Peyer's patch (tissue), 4 donors: ENCODE data around the gene KCNIP4. TPM values are rescaled to one million over a fixed set of nuclear protein-coding genes. Genes with fewer than 3 reads are reported as not detected.

ENCODE experiments used
- DNase-seq, 3 donors: peaks; one replicate each; pipeline ENCODE4 v3.0.0-alpha.2; 2017 to 2019
- H3K27ac ChIP-seq, 4 donors: fragments of 200-600 bp; sonication (generic); one replicate each; pipeline ENCODE4 v1.5.1; 2016 to 2019
- H3K27me3 ChIP-seq, 2 donors: fragments of 200-600 bp; sonication (generic); one replicate each; pipeline ENCODE4 v1.5.1; 2019
- H3K36me3 ChIP-seq, 3 donors: fragments of 200-600 bp; sonication (generic); one replicate each; pipeline ENCODE4 v1.5.1; 2016 to 2019
- H3K4me1 ChIP-seq, 4 donors: fragments of 200-600 bp; sonication (generic); one replicate each; pipeline ENCODE4 v1.5.1; 2016 to 2019
- H3K4me3 ChIP-seq, 4 donors: fragments of 200-600 bp; sonication (generic); 1 replicate in 3 of 4; 2 replicates in 1 of 4; pipeline ENCODE4 v1.5.1; 2016 to 2019; ENCODE audit warnings: mild to moderate bottlenecking in 1 of 4
- H3K9me3 ChIP-seq, 4 donors: fragments of 200-600 bp; sonication (generic); one replicate each; pipeline ENCODE4 v1.5.1; 2016 to 2019; ENCODE audit warnings: mild to moderate bottlenecking in 1 of 4
- POLR2A ChIP-seq, 2 donors: fragments of 450-650 bp; IDR thresholded peaks; one replicate each; pipeline ENCODE4 v1.5.1; 2017; ENCODE audit warnings: antibody characterized with exemption in 2 of 2, mild to moderate bottlenecking in 2 of 2, moderate library complexity in 2 of 2
- total RNA-seq, 4 donors: library from RNA; depleted of rRNA; stranded (reverse); fragments of >200 nt; gene quantifications; one replicate each; pipeline ENCODE4 v1.1.0, GENCODE V29; 2016
- TF ChIP-seq, protein P1 (sequence below), 6 experiments: fragments of 450-650 bp in 4 of 6; fragments of 200-600 bp in 2 of 6; sonication (generic) in 1 of 6; IDR thresholded peaks; one replicate each; pipeline ENCODE4 v1.5.1; 2017 to 2019; ENCODE audit warnings: antibody characterized with exemption in 6 of 6, mild to moderate bottlenecking in 3 of 6, moderate library complexity in 1 of 6

Gene KCNIP4
- total RNA-seq, 4 donors from 2014 or later: 2.8 TPM; not detected in 3

- Histone ChIP-seq H3K27ac (no peak overlapping the region), H3K4me1 (no peaks in the 10 kb centered on the region), H3K27me3 (no peaks in the 10 kb centered on the region), H3K36me3 (no peaks in the 10 kb centered on the region), H3K4me3 (no peak overlapping the region), H3K9me3 (no peaks in the 10 kb centered on the region)
- TF ChIP-seq, protein P1, sequence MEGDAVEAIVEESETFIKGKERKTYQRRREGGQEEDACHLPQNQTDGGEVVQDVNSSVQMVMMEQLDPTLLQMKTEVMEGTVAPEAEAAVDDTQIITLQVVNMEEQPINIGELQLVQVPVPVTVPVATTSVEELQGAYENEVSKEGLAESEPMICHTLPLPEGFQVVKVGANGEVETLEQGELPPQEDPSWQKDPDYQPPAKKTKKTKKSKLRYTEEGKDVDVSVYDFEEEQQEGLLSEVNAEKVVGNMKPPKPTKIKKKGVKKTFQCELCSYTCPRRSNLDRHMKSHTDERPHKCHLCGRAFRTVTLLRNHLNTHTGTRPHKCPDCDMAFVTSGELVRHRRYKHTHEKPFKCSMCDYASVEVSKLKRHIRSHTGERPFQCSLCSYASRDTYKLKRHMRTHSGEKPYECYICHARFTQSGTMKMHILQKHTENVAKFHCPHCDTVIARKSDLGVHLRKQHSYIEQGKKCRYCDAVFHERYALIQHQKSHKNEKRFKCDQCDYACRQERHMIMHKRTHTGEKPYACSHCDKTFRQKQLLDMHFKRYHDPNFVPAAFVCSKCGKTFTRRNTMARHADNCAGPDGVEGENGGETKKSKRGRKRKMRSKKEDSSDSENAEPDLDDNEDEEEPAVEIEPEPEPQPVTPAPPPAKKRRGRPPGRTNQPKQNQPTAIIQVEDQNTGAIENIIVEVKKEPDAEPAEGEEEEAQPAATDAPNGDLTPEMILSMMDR (IDR thresholded peaks at IDR 0.05): no peak
- TF ChIP-seq POLR2A (IDR thresholded peaks at IDR 0.05): no peak
- no peak for DNase-seq
Observed at GRCh38 chr4:21986307-21986706, 37.7 kb upstream of the KCNIP4 start.

DNA sequence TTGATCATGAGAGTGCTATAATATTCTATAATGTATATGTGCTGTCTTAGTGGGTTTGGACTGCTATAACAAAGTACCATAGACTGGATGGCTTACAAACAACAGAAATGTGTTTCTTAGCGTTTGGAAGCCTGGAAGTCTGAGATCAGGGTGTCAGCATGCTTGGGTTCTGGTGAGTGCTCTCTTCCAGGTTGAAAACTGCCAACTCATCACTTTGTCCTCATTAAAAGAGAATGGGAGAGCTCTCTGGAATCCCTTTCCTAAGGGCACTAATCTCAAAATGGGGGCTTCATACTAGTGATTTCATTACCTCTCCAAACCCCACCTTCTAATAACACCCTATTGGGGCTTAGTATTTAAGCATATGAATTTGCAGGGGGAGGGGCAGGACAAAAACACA is 33.5 kb upstream of the KCNIP4 start:
- H3K4me1 ChIP-seq: no peaks in the 10 kb centered on the region
- TF ChIP-seq POLR2A (IDR thresholded peaks at IDR 0.05): no peak
- TF ChIP-seq, protein P1 (IDR thresholded peaks at IDR 0.05): no peak
- no peaks in the 10 kb centered on the region for H3K36me3 ChIP-seq
- H3K9me3 ChIP-seq: no peaks in the 10 kb centered on the region
- DNase-seq: no peak
- H3K4me3 ChIP-seq: no peak overlapping the region
- H3K27me3 ChIP-seq: no peaks in the 10 kb centered on the region
- H3K27ac ChIP-seq: no peak overlapping the region

DNA sequence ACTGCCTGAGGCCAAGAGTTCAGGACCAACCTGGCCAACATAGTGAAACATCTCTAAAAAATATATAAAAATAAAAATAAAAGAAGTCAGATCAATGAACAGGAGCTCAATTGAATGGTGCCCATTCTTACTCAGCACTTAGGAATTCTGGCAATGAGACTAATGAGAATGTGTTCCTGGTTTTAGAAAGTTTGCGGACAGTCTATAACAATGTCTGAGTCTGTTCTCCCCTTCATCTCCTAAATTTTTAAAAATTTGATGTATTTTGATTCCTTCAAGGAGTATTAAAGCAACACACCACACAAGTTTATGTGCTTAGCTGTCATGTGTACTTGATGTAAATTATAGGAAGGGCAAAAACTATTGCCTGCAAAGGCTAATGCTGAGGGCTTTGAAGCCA is 30.6 kb upstream of the KCNIP4 start:
- H3K9me3 ChIP-seq: no peaks in the 10 kb centered on the region
- DNase-seq: no peak
- no peak overlapping the region for H3K27ac ChIP-seq
- no peaks in the 10 kb centered on the region for H3K4me1 ChIP-seq
- TF ChIP-seq POLR2A (IDR thresholded peaks at IDR 0.05): no peak
- TF ChIP-seq, protein P1 (IDR thresholded peaks at IDR 0.05): no peak
- no peaks in the 10 kb centered on the region for H3K36me3 ChIP-seq
- H3K27me3 ChIP-seq: no peaks in the 10 kb centered on the region
- H3K4me3 ChIP-seq: no peak overlapping the region

DNA sequence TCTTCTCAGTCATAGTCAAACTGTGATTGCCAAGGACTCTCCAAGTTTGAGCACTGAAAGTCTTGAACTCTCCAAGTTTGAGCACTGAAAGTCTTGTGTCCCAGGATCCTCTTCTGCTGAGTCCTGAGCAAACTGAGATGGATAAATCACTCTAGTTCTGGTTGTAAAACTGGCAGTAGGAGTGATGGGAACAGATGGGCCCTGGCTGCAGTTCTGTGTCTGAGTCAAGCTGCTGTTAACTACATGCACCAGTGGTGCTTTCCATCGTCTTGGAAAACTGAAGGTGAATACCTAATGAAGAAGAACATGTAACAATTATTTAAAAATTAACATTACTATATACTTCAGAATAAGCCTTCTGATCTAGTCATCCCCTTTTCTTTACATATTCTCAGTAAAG is 27.6 kb upstream of the KCNIP4 start:
- no peaks in the 10 kb centered on the region for H3K27me3 ChIP-seq
- no peaks in the 10 kb centered on the region for H3K9me3 ChIP-seq
- no peak for DNase-seq
- H3K4me3 ChIP-seq: no peak overlapping the region
- no peak for TF ChIP-seq POLR2A (IDR thresholded peaks at IDR 0.05)
- TF ChIP-seq, protein P1 (IDR thresholded peaks at IDR 0.05): no peak
- no peak overlapping the region for H3K27ac ChIP-seq
- no peaks in the 10 kb centered on the region for H3K4me1 ChIP-seq
- no peaks in the 10 kb centered on the region for H3K36me3 ChIP-seq

DNA sequence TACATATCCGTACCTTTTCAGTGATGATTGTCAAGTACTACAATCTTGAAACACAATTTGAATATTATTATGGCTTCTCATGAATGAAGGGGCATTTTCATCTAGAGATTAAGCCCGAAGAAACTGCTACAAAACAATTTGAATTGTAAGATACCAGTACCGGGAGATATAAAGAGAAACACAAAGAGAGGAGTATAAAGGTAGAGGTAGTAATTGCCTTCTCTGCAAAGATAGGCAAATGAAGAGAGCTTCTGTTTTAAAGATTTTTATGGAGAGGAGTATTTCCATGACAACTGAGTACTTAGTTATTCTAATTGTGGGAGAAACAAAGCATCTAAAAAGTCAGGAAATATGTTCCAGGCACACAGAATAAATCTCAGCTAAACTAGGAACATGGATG is 25.3 kb upstream of the KCNIP4 start:
- Histone ChIP-seq H3K27me3 (no peaks in the 10 kb centered on the region), H3K4me3 (no peak overlapping the region), H3K4me1 (no peaks in the 10 kb centered on the region), H3K27ac (no peak overlapping the region), H3K9me3 (no peaks in the 10 kb centered on the region), H3K36me3 (no peaks in the 10 kb centered on the region)
- no peak for DNase-seq
- no peak for TF ChIP-seq POLR2A (IDR thresholded peaks at IDR 0.05)

GRCh38 chr4:21964762-21965319 is 16.3 kb upstream of the KCNIP4 start:
- Histone ChIP-seq H3K4me1 (no peaks in the 10 kb centered on the region), H3K9me3 (no peaks in the 10 kb centered on the region), H3K4me3 (no peak overlapping the region), H3K27ac (no peak overlapping the region), H3K27me3 (no peaks in the 10 kb centered on the region), H3K36me3 (no peaks in the 10 kb centered on the region)
- TF ChIP-seq POLR2A (IDR thresholded peaks at IDR 0.05): no peak
- TF ChIP-seq, protein P1 (IDR thresholded peaks at IDR 0.05): no peak
- DNase-seq: no peak
